Medulla oblongata (tissue), 1 donor: Measurements from ENCODE around the gene UTP14C.
"Not testable (repeated sequence)": the region's sequence is repeated elsewhere in the genome, so short reads cannot be mapped to it uniquely, and the experiment has no call there.

Source experiments
- DNase-seq: peaks from one replicate; pipeline ENCODE4 v3.0.0-alpha.2; 2015; ENCODE audit errors: extremely low spot score

UTP14C gene

DNA sequence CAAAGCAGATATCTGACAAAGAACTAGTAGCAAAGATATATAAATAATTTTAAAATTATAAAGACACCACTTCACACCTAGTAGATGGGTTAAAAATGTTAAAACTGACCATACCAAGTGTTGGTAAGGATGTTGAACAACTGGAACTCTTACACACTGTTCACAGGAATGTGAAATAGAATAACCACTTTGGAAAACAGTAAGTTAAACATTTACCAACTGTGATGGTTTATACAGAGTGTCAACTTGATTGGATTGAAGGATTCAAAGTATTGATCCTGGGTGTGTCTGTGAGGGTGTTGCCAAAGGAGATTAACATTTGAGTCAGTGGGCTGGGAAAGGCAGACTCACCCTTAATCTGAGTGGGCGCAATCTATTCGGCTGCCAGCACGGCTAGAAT, 19.2 kb downstream of the UTP14C start:
- no peak for DNase-seq

DNA sequence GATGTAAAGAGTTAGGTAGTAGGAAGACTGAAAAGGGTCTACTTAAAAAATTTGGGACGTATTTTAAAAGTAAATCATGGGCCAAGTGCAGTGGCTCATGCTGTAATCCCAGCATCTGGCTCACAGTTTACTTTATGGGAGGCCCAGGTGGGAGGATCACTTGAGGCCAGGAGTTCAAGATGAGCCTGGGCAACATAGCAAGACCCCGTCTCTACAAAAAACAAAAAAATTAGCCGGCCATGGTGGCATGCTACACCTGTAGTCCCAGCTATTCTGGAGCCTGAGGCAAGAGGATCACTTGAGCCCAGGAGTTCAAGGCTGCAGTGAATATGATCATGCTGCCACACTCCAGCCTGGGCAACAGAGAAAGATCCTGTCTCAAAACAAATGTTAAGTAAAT, 23.0 kb downstream of the UTP14C start:
- DNase-seq: no peak

DNA sequence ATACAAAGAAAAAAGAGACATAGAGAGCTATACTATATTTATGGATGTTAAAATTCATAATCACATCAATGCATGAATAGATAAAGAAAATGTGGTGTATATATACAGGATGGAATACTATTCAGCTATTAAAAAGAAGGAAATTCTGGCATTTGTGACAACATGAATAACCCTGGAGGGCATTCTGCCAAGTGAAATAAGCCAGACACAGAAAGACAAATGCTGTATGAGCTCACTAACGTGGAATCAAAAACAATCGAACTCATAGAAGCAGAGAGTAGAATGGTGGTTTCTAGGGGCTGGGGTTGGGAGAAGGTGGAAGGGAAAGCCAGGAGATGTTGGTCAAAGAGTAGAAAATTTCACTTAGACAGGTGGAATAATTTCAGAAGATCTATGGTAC, 24.0 kb downstream of the UTP14C start:
- DNase-seq: no peak

DNA sequence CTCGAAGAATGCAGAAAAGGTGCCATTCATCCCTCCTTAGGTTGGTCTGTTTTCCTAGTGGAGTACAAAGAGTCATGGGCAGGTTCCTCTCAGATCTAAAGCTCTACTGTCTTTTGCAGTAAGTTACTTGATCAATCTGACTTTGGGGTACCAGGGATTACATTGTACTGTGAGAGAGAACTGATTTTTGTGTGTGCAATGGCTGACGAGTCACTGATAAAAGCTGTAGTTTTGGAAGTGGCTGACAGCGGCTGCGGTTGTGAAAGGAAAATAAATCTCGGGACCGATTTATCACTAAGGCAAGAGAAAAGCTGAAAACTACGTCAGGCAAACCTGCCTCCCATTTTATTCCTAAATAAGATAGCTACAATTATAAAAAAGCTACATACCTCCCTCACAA, 26.9 kb downstream of the UTP14C start:
- DNase-seq: no peak

DNA sequence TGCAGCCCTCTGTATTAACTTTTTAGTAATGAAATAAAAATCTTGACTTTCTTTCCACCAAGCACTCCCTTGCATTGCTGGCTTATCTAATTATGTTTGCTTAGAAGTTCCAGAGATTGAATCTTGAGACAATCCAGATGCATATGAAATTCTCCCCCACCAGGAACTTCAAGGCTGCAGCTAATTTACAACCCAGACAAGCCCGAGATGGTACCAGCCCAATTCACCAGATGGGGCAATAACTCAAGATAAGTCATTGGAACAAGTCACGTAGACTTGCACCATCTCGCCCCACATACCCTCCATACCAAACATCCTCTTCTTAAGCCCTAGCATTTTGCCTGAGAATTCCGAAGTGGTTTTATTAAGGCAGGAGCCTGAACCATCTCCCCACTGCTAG, 29.0 kb downstream of the UTP14C start:
- DNase-seq: no peak

DNA sequence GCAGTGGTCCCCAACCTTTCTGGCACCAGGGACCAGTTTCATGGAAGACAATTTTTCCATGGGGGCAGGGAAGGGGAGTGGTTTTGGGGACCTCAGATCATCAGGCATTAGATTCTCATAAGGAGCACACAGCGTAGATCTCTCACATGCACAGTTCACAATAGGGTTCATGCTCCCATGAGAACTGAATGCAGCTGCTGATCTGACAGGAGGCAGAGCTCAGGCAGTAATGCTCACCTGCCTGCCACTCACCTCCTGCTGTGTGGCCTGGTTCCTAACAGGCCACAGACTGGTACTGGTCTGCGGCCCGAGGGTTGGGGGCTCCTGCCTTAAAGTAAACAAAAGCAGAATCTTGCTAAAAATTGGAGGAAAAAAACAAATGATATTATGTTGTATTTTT, 36.6 kb downstream of the UTP14C start:
- DNase-seq: not testable (repeated sequence)

DNA sequence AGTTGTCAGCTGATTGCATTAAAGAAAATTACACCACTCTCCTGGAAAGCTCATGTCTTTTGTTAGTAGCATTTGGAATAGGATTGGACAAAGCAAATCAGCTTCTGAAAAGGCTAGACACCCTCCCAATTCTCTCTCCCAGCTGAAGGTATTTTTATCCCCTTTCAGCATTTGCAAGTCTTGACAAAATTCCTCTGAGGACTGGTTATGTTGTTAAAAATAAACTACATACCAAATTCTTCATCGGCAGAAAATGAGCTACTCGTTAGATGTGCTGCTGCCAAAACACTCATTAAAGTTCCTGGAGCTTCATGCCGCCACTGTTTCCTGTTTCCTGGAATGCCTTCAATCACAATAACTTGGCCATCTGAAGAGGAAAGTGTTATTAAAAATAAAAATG, 37.1 kb downstream of the UTP14C start:
- no peak for DNase-seq

DNA sequence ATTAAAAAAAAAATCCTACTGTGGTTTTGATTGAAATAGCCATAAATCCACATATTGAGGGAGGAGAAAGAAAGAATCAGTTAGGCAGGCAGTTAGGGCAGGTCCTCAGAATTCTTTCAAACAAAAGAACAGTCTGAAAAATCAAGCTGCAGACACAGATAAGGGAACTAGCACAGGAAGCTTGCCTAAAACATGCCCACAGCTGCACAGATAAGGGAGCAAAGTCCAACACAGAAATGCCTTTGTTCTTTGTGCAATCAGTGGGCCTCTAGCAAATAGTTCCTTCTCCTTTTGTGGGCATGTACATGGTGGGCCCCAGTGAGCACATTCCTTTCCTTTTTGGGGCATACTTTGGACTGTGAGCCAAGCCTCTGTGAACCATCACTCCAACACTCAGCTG, 42.7 kb downstream of the UTP14C start:
- DNase-seq: no peak

DNA sequence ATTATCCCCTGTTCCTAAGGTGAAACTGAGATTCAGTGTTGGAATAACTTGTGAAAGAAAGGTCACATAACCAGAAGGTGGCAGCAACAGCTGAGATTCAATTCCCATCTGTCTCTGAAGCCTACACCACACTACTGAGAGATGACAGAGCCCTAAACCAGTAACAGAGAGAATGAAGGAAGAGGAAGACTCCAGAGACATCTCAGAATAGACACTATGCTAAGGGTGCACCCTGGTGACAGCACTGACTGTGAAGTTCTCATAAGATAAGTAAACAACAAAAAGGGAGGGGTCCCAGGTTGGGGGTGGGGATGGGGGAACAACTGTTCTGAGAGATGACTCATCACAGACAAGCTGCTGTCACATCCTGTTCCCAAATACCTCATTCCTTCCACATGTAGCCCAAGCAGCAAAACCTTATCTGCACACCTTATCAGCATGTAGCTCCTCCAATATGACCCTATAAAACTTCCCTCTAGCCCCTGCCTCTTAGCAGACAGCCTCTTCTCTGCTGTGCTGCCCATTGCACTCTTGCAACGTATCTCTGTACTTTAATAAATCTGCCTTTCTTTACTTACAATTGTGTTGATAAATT, 46.5 kb downstream of the UTP14C start:
- DNase-seq: no peak
